Measurements from ENCODE around the gene XXYLT1. TPM values are rescaled to one million over a fixed set of nuclear protein-coding genes. Genes with fewer than 3 reads are reported as not detected.

XXYLT1 gene
- total RNA-seq, 1 experiment from 2014 or later, result 23.4 TPM

GRCh38 chr3:195251336-195252065 lies 19.5 kb downstream of the XXYLT1 start:
- DNase-seq (ENCODE audit: low spot score) (no peak), ATAC-seq (no peak)
- H3K36me3 Mint-ChIP-seq, result peaks cover 9% of the 10 kb centered on the region
- no peak overlapping the region for H3K27ac Mint-ChIP-seq
- ChIA-PET POLR2A (no interaction called here), CTCF (interaction anchor here (1.1 to 1.2 kb wide), 2 partner anchors 9 to 11 kb away, joined by 3 read pairs; no protein-coding TSS in a partner anchor)
- no peaks in the 10 kb centered on the region for H3K9me3 Mint-ChIP-seq
- H3K27me3 Mint-ChIP-seq (ENCODE audit: low read depth), result no peaks in the 10 kb centered on the region
- H3K4me1 Mint-ChIP-seq, result peaks cover 55% of the 10 kb centered on the region
- H3K4me3 Mint-ChIP-seq, result no peak overlapping the region
- TF ChIP-seq, protein P1, sequence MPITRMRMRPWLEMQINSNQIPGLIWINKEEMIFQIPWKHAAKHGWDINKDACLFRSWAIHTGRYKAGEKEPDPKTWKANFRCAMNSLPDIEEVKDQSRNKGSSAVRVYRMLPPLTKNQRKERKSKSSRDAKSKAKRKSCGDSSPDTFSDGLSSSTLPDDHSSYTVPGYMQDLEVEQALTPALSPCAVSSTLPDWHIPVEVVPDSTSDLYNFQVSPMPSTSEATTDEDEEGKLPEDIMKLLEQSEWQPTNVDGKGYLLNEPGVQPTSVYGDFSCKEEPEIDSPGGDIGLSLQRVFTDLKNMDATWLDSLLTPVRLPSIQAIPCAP (CRISPR knock-in tag; IDR thresholded peaks at IDR 0.05), result no peak
- TF ChIP-seq ZNF317 (CRISPR knock-in tag; IDR thresholded peaks at IDR 0.05; ENCODE audit: borderline replicate concordance, low read depth) (no peak), ARID4B (CRISPR knock-in tag; IDR thresholded peaks at IDR 0.05; ENCODE audit: borderline replicate concordance) (no peak), EMX1 (CRISPR knock-in tag; IDR thresholded peaks at IDR 0.05) (no peak), FOXK1 (CRISPR knock-in tag; IDR thresholded peaks at IDR 0.05) (no peak), ZNF512 (CRISPR knock-in tag; IDR thresholded peaks at IDR 0.05; ENCODE audit: borderline replicate concordance) (no peak), ESRRA (CRISPR knock-in tag; IDR thresholded peaks at IDR 0.05; ENCODE audit: borderline replicate concordance) (no peak), ERG (CRISPR knock-in tag; IDR thresholded peaks at IDR 0.05) (no peak), GABPB1 (CRISPR knock-in tag; IDR thresholded peaks at IDR 0.05) (no peak), RELA (CRISPR knock-in tag; IDR thresholded peaks at IDR 0.05; ENCODE audit: borderline replicate concordance) (no peak), FOXP1 (CRISPR knock-in tag; IDR thresholded peaks at IDR 0.05; ENCODE audit: borderline replicate concordance) (no peak), ZNF232 (CRISPR knock-in tag; IDR thresholded peaks at IDR 0.05) (no peak), ETV6 (CRISPR knock-in tag; IDR thresholded peaks at IDR 0.05) (no peak)
- TF ChIP-seq, protein P2, sequence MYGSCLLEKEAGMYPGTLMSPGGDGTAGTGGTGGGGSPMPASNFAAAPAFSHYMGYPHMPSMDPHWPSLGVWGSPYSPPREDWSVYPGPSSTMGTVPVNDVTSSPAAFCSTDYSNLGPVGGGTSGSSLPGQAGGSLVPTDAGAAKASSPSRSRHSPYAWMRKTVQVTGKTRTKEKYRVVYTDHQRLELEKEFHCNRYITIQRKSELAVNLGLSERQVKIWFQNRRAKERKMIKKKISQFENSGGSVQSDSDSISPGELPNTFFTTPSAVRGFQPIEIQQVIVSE (CRISPR knock-in tag; IDR thresholded peaks at IDR 0.05; ENCODE audit: borderline replicate concordance), result no peak
- TF ChIP-seq, protein P3, sequence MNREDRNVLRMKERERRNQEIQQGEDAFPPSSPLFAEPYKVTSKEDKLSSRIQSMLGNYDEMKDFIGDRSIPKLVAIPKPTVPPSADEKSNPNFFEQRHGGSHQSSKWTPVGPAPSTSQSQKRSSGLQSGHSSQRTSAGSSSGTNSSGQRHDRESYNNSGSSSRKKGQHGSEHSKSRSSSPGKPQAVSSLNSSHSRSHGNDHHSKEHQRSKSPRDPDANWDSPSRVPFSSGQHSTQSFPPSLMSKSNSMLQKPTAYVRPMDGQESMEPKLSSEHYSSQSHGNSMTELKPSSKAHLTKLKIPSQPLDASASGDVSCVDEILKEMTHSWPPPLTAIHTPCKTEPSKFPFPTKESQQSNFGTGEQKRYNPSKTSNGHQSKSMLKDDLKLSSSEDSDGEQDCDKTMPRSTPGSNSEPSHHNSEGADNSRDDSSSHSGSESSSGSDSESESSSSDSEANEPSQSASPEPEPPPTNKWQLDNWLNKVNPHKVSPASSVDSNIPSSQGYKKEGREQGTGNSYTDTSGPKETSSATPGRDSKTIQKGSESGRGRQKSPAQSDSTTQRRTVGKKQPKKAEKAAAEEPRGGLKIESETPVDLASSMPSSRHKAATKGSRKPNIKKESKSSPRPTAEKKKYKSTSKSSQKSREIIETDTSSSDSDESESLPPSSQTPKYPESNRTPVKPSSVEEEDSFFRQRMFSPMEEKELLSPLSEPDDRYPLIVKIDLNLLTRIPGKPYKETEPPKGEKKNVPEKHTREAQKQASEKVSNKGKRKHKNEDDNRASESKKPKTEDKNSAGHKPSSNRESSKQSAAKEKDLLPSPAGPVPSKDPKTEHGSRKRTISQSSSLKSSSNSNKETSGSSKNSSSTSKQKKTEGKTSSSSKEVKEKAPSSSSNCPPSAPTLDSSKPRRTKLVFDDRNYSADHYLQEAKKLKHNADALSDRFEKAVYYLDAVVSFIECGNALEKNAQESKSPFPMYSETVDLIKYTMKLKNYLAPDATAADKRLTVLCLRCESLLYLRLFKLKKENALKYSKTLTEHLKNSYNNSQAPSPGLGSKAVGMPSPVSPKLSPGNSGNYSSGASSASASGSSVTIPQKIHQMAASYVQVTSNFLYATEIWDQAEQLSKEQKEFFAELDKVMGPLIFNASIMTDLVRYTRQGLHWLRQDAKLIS (CRISPR knock-in tag; IDR thresholded peaks at IDR 0.05; ENCODE audit: borderline replicate concordance), result no peak
- TF ChIP-seq, protein P4, sequence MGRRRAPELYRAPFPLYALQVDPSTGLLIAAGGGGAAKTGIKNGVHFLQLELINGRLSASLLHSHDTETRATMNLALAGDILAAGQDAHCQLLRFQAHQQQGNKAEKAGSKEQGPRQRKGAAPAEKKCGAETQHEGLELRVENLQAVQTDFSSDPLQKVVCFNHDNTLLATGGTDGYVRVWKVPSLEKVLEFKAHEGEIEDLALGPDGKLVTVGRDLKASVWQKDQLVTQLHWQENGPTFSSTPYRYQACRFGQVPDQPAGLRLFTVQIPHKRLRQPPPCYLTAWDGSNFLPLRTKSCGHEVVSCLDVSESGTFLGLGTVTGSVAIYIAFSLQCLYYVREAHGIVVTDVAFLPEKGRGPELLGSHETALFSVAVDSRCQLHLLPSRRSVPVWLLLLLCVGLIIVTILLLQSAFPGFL (CRISPR knock-in tag; IDR thresholded peaks at IDR 0.05; ENCODE audit: borderline replicate concordance), result no peak
- TF ChIP-seq, protein P5, sequence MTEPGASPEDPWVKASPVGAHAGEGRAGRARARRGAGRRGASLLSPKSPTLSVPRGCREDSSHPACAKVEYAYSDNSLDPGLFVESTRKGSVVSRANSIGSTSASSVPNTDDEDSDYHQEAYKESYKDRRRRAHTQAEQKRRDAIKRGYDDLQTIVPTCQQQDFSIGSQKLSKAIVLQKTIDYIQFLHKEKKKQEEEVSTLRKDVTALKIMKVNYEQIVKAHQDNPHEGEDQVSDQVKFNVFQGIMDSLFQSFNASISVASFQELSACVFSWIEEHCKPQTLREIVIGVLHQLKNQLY (CRISPR knock-in tag; IDR thresholded peaks at IDR 0.05), result no peak
- TF ChIP-seq, protein P6, sequence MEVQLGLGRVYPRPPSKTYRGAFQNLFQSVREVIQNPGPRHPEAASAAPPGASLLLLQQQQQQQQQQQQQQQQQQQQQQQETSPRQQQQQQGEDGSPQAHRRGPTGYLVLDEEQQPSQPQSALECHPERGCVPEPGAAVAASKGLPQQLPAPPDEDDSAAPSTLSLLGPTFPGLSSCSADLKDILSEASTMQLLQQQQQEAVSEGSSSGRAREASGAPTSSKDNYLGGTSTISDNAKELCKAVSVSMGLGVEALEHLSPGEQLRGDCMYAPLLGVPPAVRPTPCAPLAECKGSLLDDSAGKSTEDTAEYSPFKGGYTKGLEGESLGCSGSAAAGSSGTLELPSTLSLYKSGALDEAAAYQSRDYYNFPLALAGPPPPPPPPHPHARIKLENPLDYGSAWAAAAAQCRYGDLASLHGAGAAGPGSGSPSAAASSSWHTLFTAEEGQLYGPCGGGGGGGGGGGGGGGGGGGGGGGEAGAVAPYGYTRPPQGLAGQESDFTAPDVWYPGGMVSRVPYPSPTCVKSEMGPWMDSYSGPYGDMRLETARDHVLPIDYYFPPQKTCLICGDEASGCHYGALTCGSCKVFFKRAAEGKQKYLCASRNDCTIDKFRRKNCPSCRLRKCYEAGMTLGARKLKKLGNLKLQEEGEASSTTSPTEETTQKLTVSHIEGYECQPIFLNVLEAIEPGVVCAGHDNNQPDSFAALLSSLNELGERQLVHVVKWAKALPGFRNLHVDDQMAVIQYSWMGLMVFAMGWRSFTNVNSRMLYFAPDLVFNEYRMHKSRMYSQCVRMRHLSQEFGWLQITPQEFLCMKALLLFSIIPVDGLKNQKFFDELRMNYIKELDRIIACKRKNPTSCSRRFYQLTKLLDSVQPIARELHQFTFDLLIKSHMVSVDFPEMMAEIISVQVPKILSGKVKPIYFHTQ (CRISPR knock-in tag; IDR thresholded peaks at IDR 0.05), result no peak

All from WTC11 (cell line).